Epithelial cell of prostate (primary cell): ENCODE measurements around the gene ADAMTS7.
"Not testable (repeated sequence)": the region's sequence is repeated elsewhere in the genome, so short reads cannot be mapped to it uniquely, and the experiment has no call there.

ENCODE experiments used
- DNase-seq: peaks from one replicate; pipeline ENCODE4 v3.0.0-alpha.2; 2011; ENCODE audit warnings: low read depth, low spot score
- H3K27ac ChIP-seq: fragments of 450-650 bp; 2 replicates; pipeline ENCODE4 v1.5.1; 2017; ENCODE audit warnings: mild to moderate bottlenecking

The ADAMTS7 gene, protein sequence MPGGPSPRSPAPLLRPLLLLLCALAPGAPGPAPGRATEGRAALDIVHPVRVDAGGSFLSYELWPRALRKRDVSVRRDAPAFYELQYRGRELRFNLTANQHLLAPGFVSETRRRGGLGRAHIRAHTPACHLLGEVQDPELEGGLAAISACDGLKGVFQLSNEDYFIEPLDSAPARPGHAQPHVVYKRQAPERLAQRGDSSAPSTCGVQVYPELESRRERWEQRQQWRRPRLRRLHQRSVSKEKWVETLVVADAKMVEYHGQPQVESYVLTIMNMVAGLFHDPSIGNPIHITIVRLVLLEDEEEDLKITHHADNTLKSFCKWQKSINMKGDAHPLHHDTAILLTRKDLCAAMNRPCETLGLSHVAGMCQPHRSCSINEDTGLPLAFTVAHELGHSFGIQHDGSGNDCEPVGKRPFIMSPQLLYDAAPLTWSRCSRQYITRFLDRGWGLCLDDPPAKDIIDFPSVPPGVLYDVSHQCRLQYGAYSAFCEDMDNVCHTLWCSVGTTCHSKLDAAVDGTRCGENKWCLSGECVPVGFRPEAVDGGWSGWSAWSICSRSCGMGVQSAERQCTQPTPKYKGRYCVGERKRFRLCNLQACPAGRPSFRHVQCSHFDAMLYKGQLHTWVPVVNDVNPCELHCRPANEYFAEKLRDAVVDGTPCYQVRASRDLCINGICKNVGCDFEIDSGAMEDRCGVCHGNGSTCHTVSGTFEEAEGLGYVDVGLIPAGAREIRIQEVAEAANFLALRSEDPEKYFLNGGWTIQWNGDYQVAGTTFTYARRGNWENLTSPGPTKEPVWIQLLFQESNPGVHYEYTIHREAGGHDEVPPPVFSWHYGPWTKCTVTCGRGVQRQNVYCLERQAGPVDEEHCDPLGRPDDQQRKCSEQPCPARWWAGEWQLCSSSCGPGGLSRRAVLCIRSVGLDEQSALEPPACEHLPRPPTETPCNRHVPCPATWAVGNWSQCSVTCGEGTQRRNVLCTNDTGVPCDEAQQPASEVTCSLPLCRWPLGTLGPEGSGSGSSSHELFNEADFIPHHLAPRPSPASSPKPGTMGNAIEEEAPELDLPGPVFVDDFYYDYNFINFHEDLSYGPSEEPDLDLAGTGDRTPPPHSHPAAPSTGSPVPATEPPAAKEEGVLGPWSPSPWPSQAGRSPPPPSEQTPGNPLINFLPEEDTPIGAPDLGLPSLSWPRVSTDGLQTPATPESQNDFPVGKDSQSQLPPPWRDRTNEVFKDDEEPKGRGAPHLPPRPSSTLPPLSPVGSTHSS (N-terminal part only)

DNA sequence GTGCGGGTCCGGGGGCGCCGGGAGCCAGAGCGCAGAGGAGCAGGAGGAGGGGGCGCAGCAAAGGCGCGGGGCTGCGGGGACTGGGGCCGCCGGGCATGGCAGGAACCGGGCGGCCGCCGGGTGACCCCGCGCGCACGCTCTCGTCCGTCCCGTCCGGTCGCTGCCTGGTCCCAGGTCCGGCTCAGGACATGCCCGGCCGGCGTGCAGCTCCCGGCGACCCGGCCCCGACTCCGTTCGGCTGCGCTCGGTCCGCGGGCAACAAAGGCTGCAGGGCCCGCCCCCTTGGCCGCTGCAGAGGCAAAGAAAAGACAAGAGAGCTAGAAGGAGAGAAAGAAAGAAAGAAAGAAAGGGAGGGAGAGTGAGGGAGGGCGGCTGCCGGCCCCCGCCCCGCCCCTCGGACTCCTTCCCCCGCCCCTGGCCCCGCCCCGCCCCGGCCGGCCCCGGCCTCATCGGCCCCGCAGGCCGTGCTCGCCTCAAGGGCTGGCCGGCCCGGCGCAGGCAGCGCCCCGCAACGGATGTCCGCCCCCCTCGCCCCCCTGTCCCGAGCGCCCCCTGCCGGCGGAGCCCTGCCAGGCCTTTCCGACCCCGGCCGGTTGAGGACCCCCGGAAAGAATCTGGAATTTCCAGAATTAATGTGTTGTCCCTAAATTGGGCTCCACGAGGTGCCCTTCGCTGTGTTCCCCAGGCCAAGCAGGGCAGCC, at the start of gene ADAMTS7:
Gene ADAMTS7, minus strand, starts transcription at position 341 of the 701 bp plus-strand sequence. Its CDS starts 244 bp downstream, at position 97.
- no peak within 1 kb of the TSS for H3K27ac ChIP-seq
- no peak for DNase-seq

DNA sequence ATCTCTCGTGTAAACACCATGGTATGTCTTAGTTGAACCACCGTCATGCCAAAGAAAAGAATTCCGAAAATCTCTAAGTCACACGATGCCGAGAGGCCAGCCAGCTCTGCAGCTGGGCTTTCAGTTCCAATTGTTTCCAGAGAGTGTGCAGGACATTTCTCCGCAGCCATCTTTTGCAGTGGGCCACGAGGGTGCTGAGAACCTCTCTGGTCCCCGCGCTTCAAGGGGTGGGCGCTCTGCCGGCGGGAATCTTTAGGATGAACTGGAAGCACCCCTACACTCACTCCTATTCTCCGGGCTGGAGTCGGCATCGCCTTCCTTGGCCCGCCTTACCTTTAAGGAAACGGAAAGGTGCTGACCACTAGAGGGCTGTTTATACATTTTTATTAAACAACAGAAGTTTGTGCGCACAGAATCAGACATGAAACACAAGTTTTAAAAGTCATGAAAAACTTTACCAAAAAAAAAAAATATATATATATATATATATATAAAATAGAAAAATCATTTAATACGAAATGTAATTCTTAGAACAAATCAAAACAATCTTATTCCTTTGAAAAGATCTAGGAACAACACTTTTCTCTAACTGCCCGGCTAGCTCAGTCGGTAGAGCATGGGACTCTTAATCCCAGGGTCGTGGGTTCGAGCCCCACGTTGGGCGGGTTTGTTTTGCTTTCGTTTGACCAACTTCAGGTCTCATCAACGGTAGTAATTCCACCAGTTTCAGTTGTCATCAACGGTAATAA, 48.9 kb upstream of the ADAMTS7 start:
- no peak overlapping the region for H3K27ac ChIP-seq
- no peak for DNase-seq

DNA sequence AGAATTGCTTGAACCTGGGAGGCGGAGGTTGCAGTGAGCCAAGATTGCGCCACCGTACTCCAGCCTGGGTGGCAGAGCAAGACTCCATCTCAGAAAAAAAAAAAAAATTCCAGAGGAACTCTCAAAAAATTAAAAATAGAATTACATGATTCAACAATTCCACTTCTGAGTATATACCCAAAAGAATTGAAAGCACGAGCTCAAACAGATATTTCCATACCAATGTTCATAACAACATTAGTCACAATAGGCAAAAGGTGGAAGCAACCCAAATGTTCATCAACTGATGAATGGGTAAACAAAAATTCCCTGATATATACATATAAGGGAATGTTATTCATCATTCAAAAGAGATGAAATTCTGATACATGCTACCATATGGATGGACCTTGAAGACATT, 44.5 kb upstream of the ADAMTS7 start:
- no peak for DNase-seq
- no peak overlapping the region for H3K27ac ChIP-seq

DNA sequence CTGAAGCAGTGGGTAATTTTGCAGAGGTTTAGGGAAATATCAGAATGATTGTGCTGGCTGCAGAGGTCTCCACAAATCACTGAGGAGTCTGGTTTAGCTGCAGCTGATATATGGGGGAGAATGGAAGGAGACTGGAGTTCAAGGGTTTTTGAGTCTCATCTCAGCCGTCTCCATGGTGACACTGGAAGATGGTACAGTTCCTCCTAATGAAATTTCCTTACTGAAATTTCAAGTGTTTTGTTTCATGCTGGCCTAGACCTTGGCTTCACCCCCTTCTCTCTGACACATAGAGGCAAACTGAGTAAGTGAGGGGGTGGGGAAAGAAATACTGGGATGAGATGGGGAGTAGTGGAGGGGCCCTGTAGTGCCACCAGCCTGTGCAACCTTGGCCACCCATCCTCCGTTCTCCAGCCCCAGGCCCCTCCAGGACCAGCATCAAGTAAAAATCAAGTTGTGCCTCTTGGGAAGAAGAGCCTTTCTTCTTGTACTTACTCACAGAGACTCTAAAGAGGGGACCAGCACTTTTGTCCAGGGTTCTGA, 43.6 kb upstream of the ADAMTS7 start:
- no peak for DNase-seq
- no peak overlapping the region for H3K27ac ChIP-seq

DNA sequence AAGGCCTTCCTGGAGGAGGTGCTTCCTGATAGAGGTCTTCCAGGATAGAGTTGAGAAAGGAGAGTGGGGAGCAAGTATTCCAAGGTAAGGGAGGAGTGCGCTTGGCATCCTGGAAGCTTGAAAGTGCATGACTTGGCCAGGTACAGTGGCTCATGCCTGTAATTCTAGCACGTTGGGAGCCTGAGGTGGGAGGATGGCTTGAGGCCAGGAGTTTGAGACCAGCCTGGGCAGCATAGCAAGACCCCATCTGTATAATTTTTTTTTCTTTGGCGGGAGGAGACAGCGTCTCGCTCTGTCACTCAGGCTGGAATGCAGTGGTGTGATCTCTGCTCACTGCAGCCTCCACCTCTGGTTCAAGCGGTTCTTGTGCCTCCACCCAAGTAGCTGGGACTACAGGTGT, 42.2 kb upstream of the ADAMTS7 start:
- DNase-seq, result no peak
- no peak overlapping the region for H3K27ac ChIP-seq

DNA sequence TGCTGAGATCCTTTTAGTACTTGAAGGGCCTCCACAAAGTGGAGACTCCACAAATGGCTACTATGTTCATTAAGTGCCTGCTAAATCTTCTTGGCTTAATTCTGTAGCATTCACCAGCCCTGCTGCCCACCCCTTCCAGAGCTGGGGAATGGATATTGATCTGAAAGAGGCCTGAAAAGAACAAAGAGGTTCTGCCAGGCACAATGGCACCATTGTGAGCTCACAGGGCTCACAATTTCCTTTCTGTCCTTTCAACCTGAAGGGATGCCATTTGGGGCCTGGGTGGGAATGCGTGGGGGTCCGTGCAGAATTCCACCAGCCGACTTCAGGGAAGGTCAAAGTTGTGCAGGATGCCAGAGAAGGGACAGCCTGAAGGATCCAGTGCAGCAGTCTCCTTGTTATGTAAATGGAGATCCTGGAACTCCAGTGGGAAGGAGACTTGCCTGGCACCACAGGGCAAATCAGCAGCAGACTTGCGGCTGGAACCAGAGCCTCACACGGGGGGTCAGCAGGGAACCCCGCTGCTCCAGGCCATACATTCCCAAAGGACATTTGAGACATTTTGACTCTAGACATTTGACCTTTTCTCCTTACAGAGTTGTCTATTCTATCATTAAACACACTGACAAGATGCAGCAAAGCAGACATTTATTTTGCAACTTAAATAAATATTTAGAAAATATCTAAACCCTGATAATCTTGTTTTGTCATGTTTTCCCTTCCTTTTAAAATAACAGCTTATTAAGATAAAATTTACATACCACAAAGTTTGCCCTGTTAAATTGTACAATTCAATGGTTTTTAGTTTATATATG, 39.9 kb upstream of the ADAMTS7 start:
- DNase-seq, result no peak
- H3K27ac ChIP-seq, result no peak overlapping the region

DNA sequence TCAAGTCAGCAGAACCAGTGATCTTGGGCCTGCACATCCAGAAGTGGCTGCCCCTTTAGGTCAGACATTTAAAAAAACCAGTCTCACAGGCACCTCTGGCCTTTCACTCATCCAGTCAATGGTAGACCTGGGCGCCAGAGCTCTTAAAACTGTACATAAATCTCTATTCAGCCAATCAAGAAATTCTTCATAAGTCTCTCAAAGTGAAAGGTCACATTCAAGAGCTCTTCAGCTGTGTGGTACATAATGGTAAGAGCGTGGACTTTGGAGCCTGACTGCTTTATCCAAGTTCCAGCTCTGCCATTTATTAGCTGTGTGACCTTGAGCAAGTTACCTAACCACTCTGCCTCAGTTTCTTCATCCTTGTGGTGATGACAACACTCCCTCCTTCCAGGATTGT, 39.1 kb upstream of the ADAMTS7 start:
- no peak for DNase-seq
- no peak overlapping the region for H3K27ac ChIP-seq

DNA sequence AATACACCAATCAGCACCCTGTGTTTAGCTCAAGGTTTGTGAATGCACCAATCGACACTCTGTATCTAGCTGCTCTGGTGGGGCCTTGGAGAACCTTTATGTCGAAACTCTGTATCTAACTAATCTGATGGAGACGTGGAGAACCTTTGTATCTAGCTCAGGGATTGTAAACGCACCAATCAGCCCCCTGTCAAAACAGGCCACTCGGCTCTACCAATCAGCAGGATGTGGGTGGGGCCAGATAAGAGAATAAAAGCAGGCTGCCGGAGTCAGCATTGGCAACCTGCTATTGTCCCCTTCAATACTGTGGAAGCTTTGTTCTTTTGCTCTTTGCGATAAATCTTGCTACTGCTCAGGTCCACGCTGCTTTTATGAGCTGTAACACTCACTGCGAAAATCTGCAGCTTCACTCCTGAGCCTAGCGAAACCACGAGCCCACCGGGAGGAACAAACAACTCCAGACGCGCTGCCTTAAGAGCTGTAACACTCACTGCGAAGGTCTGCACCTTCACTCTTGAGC, 36.2 kb upstream of the ADAMTS7 start:
- not testable (repeated sequence) for H3K27ac ChIP-seq, DNase-seq

DNA sequence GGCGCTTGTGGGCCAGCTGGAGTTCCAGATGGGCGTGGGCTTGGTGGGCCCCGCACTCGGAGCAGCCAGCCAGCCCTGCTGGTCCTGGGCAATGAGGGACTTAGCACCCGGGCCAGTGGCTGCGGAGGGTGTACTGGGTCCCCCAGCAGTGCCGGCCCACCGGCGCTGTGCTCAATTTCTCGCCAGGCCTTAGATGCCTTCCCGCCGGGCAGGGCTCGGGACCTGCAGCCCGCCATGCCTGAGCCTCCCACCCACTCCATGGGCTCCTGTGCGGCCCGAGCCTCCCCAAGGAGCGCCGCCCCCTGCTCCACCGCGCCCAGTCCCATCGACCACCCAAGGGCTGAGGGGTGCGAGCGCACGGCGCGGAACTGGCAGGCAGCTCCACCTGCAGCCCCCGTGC, 35.6 kb upstream of the ADAMTS7 start:
- not testable (repeated sequence) for H3K27ac ChIP-seq, DNase-seq

DNA sequence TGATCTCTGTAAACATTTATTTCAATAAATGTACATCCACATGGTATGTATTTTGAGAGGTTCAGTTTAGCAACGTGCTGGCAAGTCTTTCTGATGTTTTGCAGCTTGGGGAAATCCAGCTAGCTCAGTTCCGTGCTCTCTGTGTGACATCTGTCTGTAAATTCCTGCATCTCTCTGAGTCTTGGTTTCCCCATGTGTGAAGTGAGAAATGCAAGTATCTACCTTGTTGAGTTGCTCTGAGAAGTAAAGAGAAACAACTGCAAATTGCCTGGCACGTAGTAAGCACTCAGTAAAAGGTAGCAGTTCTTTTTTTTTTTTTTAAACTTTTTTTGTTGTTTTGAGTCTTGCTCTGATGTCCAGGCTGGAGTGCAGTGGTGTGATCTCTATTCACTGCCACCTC, 31.3 kb upstream of the ADAMTS7 start:
- H3K27ac ChIP-seq, result no peak overlapping the region
- DNase-seq, result no peak

DNA sequence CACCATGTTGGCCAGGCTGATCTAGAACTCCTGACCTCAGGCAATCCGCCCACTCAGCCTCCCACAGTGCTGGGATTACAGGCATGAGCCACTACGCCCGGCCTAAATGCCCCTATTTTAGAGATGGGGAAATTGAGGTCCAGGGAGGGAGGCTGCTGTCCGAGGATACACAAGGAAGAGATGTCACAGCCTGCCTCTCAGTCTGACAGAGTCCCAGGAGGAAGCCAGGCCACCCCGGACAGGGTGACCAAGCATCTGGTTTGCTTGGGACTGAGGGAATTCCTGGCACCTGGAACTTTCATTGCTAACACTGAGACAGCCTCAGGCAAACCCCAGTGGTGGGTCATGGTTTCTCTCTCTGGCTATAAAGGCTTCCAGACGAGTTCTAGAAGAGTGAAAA, 30.6 kb upstream of the ADAMTS7 start:
- H3K27ac ChIP-seq, result no peak overlapping the region
- DNase-seq, result no peak

DNA sequence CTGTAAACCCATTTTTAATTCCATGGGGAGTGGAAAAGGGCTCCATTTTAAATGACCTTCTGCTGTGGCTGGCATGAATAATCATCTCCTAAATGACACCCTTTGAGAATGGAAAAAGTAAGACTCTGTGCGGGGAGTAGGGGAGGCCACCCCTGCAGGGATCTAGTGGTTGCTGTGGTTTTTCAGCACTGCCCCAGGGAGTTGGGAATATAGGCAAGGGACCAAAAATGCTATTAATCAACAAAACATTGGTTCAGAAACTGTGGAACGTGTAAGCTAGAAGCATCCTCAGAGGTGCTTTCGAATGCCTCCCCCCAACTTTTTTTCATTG, 30.1 kb upstream of the ADAMTS7 start:
- no peak for DNase-seq
- no peak overlapping the region for H3K27ac ChIP-seq

DNA sequence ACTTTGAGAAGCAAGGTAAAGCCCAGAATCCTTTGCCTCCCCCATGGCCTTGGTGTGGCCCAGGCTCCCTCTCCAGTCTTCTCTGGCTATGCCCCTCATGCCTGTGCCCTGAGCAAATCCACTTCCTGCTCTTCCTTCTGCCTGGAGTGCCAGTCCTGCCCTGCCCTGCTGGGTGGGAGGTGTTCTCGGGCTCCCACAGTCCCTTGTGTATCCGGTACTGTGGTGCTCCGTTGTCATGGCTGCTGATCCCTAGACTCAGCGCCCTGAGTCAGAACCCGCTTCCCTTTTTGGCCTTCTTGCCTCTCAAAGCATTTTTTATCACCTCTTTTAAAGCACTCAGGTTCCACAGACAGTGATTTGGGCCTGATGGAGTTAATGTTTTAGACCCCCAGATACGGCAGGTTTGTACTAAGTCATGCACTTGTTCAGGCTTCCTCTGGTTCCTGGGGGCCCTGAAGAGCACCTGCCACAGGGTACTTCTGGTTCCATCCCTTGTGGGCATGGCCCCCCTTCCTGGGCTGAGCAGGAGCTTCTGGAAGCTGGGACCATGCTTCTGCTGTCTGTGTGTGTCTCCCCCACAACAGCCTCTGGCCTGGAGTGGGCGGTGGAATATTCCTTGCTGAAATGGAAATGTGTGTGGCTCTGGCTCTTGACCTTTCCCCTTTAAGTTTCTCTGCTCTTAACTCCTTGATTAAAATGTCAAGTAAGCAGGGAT, 29.6 kb upstream of the ADAMTS7 start:
- DNase-seq, result no peak

DNA sequence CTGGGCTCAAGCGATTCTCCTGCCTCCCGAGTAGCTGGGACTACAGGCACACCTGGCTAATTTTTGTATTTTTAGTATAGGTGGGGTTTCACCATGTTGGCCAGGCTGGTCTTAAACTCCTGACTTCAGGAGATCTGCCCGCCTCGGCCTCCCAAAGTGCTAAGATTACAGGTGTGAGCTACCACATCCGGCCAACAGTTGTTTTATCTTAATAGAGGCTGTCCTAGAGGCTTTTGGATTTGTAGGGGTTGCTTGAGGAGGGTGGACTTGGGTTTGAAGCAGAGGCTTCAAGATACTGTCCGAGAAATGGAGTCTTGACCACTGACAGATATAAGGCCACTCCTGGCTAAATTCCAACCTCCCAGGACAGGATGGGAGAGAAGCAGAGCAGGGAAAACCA, 27.9 kb upstream of the ADAMTS7 start:
- DNase-seq, H3K27ac ChIP-seq: not testable (repeated sequence)

More for the DNA sequence above, 29.6 kb upstream of the ADAMTS7 start:
- no peak overlapping the region for H3K27ac ChIP-seq

DNA sequence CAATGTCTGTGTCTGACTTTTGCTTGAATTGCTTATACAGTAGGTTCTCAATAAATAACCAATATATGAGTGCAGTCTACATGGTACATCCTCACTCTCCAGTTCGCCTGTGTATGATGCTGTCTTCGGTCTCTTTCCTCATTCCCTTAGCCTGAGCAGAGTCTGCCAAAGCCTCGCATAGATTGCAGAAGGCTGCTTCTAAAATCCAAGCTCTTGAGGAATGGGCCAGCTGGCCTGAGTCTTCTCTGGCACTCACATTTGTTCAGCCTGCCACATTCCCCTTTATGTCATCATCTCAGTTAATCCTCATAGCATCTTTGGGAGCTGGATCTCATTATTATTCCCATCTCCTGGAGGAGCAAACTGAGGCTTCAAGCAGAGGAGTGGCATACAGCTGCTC, 27.2 kb upstream of the ADAMTS7 start:
- H3K27ac ChIP-seq, result no peak overlapping the region
- DNase-seq, result no peak

DNA sequence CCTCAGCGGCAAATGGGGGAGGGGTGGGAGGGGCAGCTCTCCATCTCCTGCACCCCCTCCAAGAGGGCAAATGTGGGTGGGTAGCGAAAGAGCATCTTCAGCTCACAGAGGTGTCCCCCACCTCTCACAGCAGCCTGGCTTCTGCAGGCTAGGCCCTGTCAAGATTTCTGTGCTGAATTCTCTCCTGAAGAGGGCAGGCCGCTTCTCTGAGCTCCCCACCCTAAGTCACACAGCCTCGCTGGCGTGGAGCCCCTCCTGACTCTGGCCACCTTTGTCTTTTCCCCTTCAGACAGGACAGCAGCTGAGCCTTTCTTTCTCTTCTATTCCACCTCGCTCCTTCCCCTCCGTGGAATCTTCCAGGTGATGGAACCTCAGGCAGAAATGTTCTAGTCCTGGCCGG, 26.3 kb upstream of the ADAMTS7 start:
- no peak for DNase-seq
- no peak overlapping the region for H3K27ac ChIP-seq

DNA sequence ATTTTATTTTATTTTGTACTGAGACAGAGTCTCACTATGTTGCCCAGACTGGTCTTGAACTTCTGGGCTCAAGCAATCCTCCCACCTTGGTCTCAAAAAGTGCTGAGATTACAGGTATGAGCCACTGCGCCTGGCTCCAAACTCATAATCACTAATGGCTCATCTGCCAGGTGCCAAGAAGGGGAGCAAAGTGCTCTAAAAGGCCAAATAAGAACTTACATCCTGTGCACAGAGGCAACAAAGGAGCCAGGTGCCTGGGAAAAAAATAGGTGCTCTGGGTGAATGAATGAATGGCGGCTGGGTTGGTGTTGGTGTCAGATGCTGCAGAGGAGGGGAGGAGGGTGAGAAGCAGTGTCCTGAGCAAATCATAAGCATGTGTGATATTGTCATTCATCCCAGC, 25.9 kb upstream of the ADAMTS7 start:
- DNase-seq, result no peak
- H3K27ac ChIP-seq, result no peak overlapping the region

DNA sequence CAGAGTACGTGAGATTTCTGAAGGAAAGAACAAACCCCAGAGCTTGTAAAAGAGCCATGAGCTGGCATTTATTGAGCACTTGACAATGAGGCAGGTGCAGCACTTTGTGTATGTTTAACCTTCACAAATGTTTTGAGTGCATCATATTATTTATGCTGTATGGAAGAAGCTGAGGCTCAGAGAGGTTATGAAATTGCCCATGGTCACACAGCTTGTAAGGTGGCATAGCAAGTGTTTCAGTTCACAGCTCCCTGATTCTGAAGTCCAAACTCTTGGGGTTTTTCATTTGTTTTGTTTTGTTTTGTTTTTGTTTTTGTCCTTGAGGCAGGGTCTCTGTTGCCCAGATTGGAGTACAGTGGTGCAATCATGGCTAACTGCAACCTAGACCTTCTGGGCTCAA, 25.1 kb upstream of the ADAMTS7 start:
- no peak overlapping the region for H3K27ac ChIP-seq
- no peak for DNase-seq
